Astrocyte (in vitro differentiated cells and primary cell): ENCODE measurements around the gene INPP5K.

Source experiments
- CTCF ChIP-seq: IDR thresholded peaks from 2 replicates; pipeline ENCODE4 v1.5.1; 2011; ENCODE audit warnings: low read depth, mild to moderate bottlenecking, inconsistent platforms, low read length, moderate library complexity; ENCODE audit not compliant: insufficient read depth
- EZH2 ChIP-seq: IDR thresholded peaks from 2 replicates; pipeline ENCODE4 v1.6.1; 2012; ENCODE audit warnings: mild to moderate bottlenecking, low read length, inconsistent platforms; ENCODE audit not compliant: insufficient read depth

- TF ChIP-seq CTCF (no peak), EZH2 (no peak)
Measured at GRCh38 chr17:1548032-1548431, 31.6 kb upstream of the INPP5K start.
